Sigmoid colon (tissue), 4 donors: Measurements from ENCODE around the gene GARNL3.

ENCODE experiments used
- EP300 ChIP-seq, 4 donors: sonication (generic); formaldehyde crosslinking; IDR thresholded peaks; one replicate each; pipeline ENCODE4 v1.6.1; 2017; ENCODE audit warnings: antibody characterized with exemption in 4 of 4
- POLR2A ChIP-seq, 2 donors: fragments of 450-650 bp; IDR thresholded peaks; one replicate each; pipeline ENCODE4 v1.6.1; 2016; ENCODE audit warnings: antibody characterized with exemption in 2 of 2, mild to moderate bottlenecking in 2 of 2, moderate library complexity in 2 of 2
- TF ChIP-seq, protein P1 (sequence below), 4 experiments: fragments of 450-650 bp in 3 of 4; fragments of 200-600 bp in 1 of 4; IDR thresholded peaks; one replicate each; pipeline ENCODE4 v1.5.1; 2016 to 2019; ENCODE audit warnings: antibody characterized with exemption in 4 of 4, mild to moderate bottlenecking in 3 of 4, moderate library complexity in 2 of 4

DNA sequence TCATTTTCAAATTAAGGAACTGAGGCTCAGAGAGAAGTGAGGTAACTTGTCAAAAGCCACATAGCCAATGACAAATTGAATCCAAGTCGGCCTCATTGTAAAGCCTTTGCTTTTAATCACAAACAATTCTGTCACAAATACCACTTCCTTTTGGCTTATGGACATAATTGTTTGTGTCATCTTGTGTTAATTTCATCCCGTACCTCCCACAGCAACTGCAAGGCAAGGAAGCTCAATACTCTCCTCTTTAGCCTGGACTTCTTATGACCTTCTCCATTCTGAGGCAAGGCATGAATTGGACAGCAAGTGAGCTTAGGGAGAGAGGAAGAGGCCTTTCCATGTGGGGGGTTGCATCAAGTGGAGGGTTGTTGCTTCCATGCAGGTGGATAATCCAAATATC, 70.2 kb downstream of the GARNL3 start:
- TF ChIP-seq, protein P1, sequence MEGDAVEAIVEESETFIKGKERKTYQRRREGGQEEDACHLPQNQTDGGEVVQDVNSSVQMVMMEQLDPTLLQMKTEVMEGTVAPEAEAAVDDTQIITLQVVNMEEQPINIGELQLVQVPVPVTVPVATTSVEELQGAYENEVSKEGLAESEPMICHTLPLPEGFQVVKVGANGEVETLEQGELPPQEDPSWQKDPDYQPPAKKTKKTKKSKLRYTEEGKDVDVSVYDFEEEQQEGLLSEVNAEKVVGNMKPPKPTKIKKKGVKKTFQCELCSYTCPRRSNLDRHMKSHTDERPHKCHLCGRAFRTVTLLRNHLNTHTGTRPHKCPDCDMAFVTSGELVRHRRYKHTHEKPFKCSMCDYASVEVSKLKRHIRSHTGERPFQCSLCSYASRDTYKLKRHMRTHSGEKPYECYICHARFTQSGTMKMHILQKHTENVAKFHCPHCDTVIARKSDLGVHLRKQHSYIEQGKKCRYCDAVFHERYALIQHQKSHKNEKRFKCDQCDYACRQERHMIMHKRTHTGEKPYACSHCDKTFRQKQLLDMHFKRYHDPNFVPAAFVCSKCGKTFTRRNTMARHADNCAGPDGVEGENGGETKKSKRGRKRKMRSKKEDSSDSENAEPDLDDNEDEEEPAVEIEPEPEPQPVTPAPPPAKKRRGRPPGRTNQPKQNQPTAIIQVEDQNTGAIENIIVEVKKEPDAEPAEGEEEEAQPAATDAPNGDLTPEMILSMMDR (IDR thresholded peaks at IDR 0.05), result no peak
- TF ChIP-seq EP300 (IDR thresholded peaks at IDR 0.05), result no peak
- no peak for TF ChIP-seq POLR2A (IDR thresholded peaks at IDR 0.05)
